ENCODE results near the gene RERG.

GRCh38 chr12:15206338-15206737 is 14.9 kb downstream of the RERG start:
- TF ChIP-seq TCF12 (IDR thresholded peaks at IDR 0.05; ENCODE audit: low read depth) (no peak), YY1 (IDR thresholded peaks at IDR 0.05; ENCODE audit: low read depth) (no peak), TAF1 (IDR thresholded peaks at IDR 0.05; ENCODE audit: low read depth) (no peak), NFIC (IDR thresholded peaks at IDR 0.05) (no peak), EP300 (IDR thresholded peaks at IDR 0.05; ENCODE audit: borderline replicate concordance) (no peak), MAX (IDR thresholded peaks at IDR 0.05) (no peak), CEBPB (IDR thresholded peaks at IDR 0.05) (no peak), EGR1 (IDR thresholded peaks at IDR 0.05) (no peak), RAD21 (IDR thresholded peaks at IDR 0.05; ENCODE audit: low read depth) (no peak)
